Thymus (tissue), 11 donors: ENCODE results near the gene EZR. TPM values are rescaled to one million over a fixed set of nuclear protein-coding genes. Genes with fewer than 3 reads are reported as not detected.

ENCODE experiments used
- DNase-seq, 9 donors: peaks; one replicate each; pipeline ENCODE4 v3.0.0-alpha.2; 2013; ENCODE audit warnings: low spot score in 9 of 9, low read depth in 6 of 9, missing footprints in 1 of 9
- H3K27ac ChIP-seq, 2 donors: one replicate each; pipeline ENCODE4 v1.5.1; 2013; ENCODE audit warnings: control low read depth in 1 of 2, low read depth in 1 of 2, low read length in 1 of 2, mild to moderate bottlenecking in 1 of 2, moderate library complexity in 1 of 2
- H3K27me3 ChIP-seq, 2 donors: one replicate each; pipeline ENCODE4 v1.5.1; 2013; ENCODE audit warnings: low read length in 1 of 2; ENCODE audit not compliant: control insufficient read depth in 2 of 2, insufficient read depth in 1 of 2
- H3K36me3 ChIP-seq, 2 donors: one replicate each; pipeline ENCODE4 v1.5.1; 2013; ENCODE audit warnings: low read length in 1 of 2, mild to moderate bottlenecking in 1 of 2, moderate library complexity in 1 of 2; ENCODE audit not compliant: control insufficient read depth in 2 of 2, insufficient read depth in 2 of 2
- H3K4me1 ChIP-seq, 2 donors: one replicate each; pipeline ENCODE4 v1.5.1; 2013; ENCODE audit warnings: low read length in 2 of 2; ENCODE audit not compliant: control insufficient read depth in 2 of 2, insufficient read depth in 2 of 2
- H3K4me3 ChIP-seq, 2 donors: one replicate each; pipeline ENCODE4 v1.5.1; 2013; ENCODE audit warnings: low read length in 2 of 2, control low read depth in 1 of 2, mild to moderate bottlenecking in 1 of 2
- H3K9me3 ChIP-seq, 2 donors: one replicate each; pipeline ENCODE4 v1.5.1; 2013; ENCODE audit warnings: low read length in 1 of 2, mild to moderate bottlenecking in 1 of 2; ENCODE audit not compliant: control insufficient read depth in 2 of 2, insufficient read depth in 1 of 2
- WGBS: extraction: QIAGEN DNeasy Blood & Tissue Kit; methylation state at CpG from one replicate; pipeline ENCODE4 v1.1.7; 2013; 5-methylcytosine and 5-hydroxymethylcytosine counted together
- polyA plus RNA-seq: library from polyadenylated mRNA; stranded (reverse); fragments of 200-250 nt; gene quantifications from one replicate; pipeline ENCODE4 v1.2.3, GENCODE V29; 2013
- total RNA-seq: library from RNA; stranded (reverse); fragments of 120-200 nt; gene quantifications from one replicate; pipeline ENCODE4 v1.2.4, GENCODE V29; 2013
- donor health status: healthy.

The EZR gene
- total and polyA plus RNA-seq, 2 donors: 132 to 165 TPM

DNA sequence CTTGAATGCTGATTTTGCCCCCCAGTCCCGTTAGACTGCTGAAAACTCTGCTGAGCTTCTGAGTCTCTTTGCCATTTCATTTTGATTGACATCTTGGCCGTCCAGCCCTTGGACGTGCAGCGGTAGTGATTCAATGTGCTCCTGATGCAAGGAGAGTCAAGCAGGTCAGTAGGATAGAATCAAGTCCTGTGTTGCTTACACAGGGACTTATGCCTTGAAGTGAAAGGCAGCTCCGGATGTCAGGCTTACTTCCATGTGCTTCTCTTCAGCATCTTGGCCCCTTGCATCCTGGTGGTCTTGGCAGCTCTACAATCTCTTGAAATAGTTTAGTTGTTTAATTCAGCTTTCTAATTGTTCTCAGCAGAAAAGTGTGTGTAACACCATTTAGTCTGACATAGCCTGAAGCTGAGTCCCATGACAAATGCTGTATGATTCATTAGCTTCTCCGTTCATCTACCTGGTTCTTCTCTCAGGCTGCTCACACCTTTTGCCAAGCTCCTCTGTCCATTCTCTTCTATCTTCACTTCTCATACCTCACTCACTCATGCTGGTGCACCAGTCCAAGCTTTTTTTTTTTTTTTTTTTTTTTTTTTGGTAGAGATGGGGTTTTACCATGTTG, 76.0 kb downstream of the EZR start:
- WGBS: 96% methylated on average over 6 of the region's 6 CpGs
- Histone ChIP-seq H3K27me3 (no peaks in the 10 kb centered on the region), H3K4me1 (no peaks in the 10 kb centered on the region), H3K36me3 (peaks cover 15 to 27% of the 10 kb centered on the region in 2 donors), H3K27ac (no peak overlapping the region), H3K9me3 (peaks cover 2 to 7% of the 10 kb centered on the region in 2 donors), H3K4me3 (no peak overlapping the region)
- DNase-seq: no peak

DNA sequence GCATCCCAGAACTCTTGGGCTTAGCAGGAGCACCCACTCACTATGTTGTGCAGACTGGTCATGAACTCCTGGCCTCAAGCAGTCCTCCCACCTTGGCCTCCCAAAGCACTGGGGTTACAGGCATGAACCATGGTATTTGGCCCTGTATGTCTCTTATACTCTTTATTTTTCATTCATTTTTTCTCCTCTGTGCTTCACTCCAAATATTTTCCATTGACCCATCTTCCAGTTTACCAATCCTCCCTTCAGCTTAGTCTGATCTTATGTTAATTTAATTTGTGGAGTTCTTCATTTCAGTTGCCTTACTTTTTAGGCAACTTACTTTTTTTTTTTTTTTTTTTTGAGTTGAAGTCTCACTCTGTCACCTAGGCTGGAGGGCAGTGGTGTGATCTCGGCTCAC, 79.5 kb downstream of the EZR start:
- H3K4me3 ChIP-seq: no peak overlapping the region
- WGBS: 97% methylated on average over 1 of the region's 1 CpG
- H3K36me3 ChIP-seq: peaks cover 21 to 29% of the 10 kb centered on the region in 2 donors
- no peak overlapping the region for H3K27ac ChIP-seq
- H3K9me3 ChIP-seq: peaks cover 2 to 7% of the 10 kb centered on the region in 2 donors
- H3K27me3 ChIP-seq: no peaks in the 10 kb centered on the region
- no peak for DNase-seq
- no peaks in the 10 kb centered on the region for H3K4me1 ChIP-seq

DNA sequence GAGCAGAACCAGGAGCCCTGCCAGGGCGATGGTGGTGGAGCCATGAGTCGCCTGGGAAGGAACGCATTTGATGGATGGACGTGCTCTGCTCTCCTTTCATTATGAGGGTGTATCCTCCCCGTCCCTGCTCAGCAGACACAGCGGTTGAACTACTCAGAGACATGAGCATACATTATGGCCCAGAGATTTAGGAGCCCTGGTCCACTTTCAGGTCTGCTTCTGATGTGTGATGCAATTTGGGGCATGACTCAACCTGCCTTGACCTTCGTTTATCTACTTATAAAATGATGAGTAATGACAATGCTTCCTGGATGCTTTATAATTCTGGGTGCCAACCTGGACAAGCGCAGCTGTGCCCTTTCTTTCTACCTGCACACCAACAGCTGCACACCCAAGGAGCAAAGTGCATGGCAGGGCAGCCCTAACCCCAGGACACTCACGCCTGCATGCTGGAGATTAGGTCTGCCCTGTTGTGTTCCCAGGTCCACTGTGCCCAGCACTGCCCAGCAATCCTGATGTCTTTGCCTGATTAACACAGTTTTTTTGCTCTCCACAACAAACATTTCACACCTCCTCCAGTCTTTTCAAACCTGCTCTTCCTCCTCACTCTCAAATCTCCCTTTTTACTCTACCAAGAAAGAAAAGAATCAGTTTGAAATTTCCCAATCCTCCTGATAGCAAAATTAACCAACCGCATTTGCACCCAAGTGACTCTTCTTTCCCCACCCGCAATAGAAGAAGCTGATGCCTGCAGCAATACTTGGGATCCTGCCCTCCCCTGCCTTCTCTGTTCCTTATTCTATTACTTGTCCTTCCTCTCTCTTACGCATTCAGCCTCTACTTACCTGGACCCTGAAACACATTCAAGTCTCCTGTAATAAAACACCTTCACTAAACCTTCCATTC, 81.2 kb downstream of the EZR start:
- Histone ChIP-seq H3K9me3 (peaks cover 6 to 21% of the 10 kb centered on the region in 2 donors), H3K27me3 (no peaks in the 10 kb centered on the region), H3K4me1 (no peaks in the 10 kb centered on the region), H3K27ac (no peak overlapping the region), H3K36me3 (peaks cover 32 to 39% of the 10 kb centered on the region in 2 donors), H3K4me3 (no peak overlapping the region)
- 96% methylated on average over 12 of the region's 12 CpGs for WGBS
- no peak for DNase-seq

DNA sequence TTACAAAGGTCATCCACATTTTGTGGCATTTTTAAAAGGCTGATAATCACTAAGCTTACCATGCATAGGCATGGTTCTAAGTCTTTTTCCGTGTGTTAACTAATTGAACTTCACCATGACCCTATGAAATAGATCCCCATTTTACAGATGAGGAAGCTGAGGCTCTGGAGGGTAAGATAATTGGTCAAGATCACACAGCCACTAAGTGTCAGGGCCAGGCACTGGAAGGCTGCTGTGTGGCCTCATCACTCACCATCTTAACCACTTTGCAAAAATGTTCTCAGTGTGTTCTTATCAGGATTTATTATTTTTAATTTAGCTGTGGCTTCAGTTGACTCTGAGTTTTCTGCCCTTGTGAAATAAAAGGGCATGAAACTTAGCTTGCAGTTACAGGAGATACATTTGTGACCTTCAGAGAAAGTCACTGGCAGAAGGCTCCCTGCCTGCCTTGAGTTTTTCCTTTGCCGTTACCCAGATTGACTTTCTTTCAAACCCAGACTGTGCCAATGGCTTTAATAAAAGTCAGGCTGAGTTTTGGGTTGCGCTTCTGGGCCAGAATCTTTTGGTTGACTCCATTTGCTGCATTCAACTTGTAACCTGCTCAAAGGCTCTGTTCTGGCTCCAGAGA, 82.0 kb downstream of the EZR start:
- DNase-seq: no peak
- Histone ChIP-seq H3K4me1 (no peaks in the 10 kb centered on the region), H3K27ac (no peak overlapping the region), H3K27me3 (no peaks in the 10 kb centered on the region), H3K4me3 (no peak overlapping the region), H3K36me3 (peaks cover 36 to 44% of the 10 kb centered on the region in 2 donors), H3K9me3 (peaks cover 6 to 21% of the 10 kb centered on the region in 2 donors)
- WGBS: 99% methylated on average over 3 of the region's 3 CpGs

DNA sequence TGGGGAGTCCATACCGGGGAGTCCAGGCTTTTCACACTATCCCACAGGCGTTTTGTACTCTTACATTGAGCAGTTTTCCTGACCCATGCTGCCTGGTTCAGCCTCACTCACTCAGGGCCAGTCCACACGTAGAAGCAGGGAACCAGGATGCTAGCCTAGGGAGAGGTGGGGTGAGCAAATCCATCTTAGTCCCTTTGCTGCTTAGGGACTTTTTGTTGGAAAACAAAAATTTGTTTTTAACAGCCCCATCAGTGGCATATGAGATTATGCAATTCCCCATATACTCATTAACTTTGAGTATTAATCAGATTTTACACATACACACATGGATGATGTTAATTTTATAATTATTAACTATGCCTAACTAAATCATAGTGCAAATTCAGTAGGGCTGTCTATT, 84.2 kb downstream of the EZR start:
- Histone ChIP-seq H3K27ac (no peak overlapping the region), H3K36me3 (peaks cover 50 to 60% of the 10 kb centered on the region in 2 donors), H3K4me1 (no peaks in the 10 kb centered on the region), H3K27me3 (no peaks in the 10 kb centered on the region), H3K4me3 (no peak overlapping the region), H3K9me3 (peaks cover 7 to 31% of the 10 kb centered on the region in 2 donors)
- 93% methylated on average over 3 of the region's 3 CpGs for WGBS
- no peak for DNase-seq

DNA sequence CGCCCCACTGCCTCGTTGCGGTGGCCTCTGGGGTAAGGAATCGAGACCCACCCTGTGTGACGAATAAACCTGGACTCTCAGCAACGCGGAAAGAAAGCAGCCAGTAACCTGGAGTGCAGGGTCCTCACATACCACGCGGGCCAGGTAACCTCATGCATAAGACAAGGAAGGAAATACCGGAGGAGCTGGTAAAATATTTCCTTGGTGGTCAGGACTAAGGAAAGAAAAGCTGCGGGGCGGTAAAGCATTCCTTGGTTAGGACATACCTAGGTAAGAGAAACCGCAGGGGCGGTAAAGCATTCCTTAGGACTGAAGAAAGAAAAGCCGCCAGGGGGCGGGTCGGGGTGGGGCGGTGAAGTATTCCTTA, 88.6 kb downstream of the EZR start:
- no peak for DNase-seq
- Histone ChIP-seq H3K4me3 (no peak overlapping the region), H3K9me3 (peaks cover 5 to 23% of the 10 kb centered on the region in 2 donors), H3K4me1 (no peaks in the 10 kb centered on the region), H3K36me3 (peaks cover 64 to 67% of the 10 kb centered on the region in 2 donors), H3K27me3 (no peaks in the 10 kb centered on the region), H3K27ac (no peak overlapping the region)
- WGBS: 98% methylated on average over 18 of the region's 18 CpGs

DNA sequence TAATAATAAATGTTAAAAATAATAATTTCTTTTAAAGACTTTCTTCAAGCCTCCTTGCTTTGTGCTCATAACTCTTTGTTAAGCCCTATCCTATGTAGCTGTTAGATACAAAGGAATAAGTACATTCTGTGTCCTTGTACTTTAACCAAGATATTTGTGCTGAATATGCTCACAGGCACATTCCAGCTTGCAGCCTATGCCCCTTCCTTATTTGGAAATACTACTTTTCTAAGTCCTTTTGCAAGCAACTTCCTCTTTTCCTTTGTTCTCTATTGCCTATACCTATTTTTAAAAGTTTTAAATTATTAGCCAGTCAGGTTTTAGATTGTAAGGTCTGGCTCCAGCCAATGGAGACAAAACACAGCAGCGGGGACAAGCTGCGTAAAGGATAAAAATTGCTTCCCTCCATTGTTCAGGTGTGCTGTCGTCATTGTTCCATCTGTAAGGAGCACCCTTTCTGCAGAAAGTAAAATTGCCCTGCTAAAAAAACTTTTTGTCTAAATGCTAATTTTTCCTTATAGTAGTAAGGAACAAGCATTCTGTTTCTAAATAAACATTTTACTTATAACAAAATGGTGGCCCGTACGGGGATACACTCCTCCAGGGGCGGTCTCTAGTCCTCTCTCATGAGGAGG, 89.1 kb downstream of the EZR start:
- Histone ChIP-seq H3K36me3 (peaks cover 68% of the 10 kb centered on the region in 2 donors), H3K27ac (no peak overlapping the region), H3K27me3 (no peaks in the 10 kb centered on the region), H3K4me3 (no peak overlapping the region), H3K9me3 (peaks cover 5 to 23% of the 10 kb centered on the region in 2 donors), H3K4me1 (no peaks in the 10 kb centered on the region)
- 99% methylated on average over 6 of the region's 6 CpGs for WGBS
- no peak for DNase-seq

DNA sequence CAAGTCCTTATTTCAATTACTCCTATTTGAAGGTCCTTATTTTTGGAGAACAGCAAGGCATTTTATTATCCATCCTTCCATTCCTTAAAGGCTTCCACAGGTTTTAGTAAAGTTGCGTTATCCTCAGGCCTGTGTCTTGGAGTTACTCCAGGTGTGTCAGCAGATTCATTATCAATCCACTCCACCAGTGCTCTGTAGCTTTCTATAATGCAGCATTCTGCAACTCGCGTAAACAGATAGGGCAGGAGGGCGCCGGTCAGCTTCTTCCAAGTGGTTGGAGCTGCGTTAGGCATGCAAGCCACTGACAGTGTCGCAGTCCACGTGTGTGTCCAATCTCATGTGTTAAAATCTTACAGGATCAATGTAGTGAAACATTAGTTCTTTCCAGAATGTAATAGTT, 93.5 kb downstream of the EZR start:
- Histone ChIP-seq H3K4me1 (peaks cover 0 to 4% of the 10 kb centered on the region in 2 donors), H3K27ac (no peak overlapping the region), H3K36me3 (peaks cover 45 to 52% of the 10 kb centered on the region in 2 donors), H3K27me3 (no peaks in the 10 kb centered on the region), H3K9me3 (peaks cover 2 to 7% of the 10 kb centered on the region in 2 donors), H3K4me3 (no peak overlapping the region)
- no peak for DNase-seq
- 99% methylated on average over 8 of the region's 8 CpGs for WGBS
